ENCODE results near the gene HOXC5. TPM values are rescaled to one million over a fixed set of nuclear protein-coding genes. Genes with fewer than 3 reads are reported as not detected.
"Not testable (repeated sequence)": the region's sequence is repeated elsewhere in the genome, so short reads cannot be mapped to it uniquely, and the experiment has no call there.

HOXC5 gene
- polyA plus RNA-seq, 3 donors: 0.14 to 2.0 (median 0.18) TPM

GRCh38 chr12:54071942-54072341, 39.1 kb downstream of the HOXC5 start:
- no peak overlapping the region for H3K27ac ChIP-seq (ENCODE audit: low read depth, low read length)
- 53 to 59% (median 57%) methylated on average over 1 of the region's 1 CpG for WGBS, 3 donors

GRCh38 chr12:54074308-54074707, 41.5 kb downstream of the HOXC5 start:
- WGBS, 3 donors: 79 to 85% (median 84%) methylated on average over 6 of the region's 6 CpGs
- no peak overlapping the region for H3K27ac ChIP-seq (ENCODE audit: low read depth, low read length)

- WGBS, 3 donors: 56 to 58% (median 57%) methylated on average over 6 of the region's 6 CpGs
- H3K27ac ChIP-seq (ENCODE audit: low read depth, low read length): no peak overlapping the region
Observed at GRCh38 chr12:54075409-54075808, 42.6 kb downstream of the HOXC5 start.

DNA sequence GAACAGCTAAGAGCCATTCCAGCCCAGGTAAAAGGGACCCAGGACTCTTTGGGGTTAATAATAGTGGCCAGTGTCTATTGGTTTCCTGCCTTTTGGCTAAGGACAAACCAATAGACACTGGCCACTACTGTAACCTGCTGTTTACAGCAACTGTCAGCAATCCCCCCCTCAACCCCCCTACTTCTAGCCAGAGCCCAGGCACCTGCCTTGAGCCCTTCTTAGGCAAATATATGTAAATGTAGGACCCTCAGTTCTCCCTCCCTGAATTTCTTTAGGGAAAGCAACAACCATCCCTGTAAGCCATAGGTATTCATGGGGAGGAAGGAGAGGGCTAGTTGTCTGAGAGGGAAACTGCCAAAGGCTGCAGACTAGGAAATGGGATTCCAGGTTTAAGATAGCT, 43.1 kb downstream of the HOXC5 start:
- no peak overlapping the region for H3K27ac ChIP-seq (ENCODE audit: low read depth, low read length)

DNA sequence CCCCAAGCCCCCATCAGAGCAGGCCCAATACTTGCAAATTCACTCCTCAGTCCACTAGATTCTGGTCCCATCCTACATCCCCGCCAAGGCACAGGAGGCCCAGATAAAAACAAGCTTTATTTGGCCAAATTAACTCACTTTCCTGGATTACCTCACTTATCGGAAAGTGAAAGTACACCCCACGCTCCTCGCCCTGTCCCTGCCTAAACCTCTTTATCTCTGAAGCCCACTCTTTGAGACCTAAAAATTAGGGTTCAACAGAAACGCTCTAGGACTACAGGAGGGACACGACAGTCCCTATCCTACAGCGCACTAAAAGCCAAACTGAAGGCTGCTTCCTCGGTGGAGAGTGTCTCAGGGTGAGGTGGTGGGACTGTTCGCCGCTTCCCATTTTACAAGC, 45.0 kb downstream of the HOXC5 start:
- H3K27ac ChIP-seq (ENCODE audit: low read depth, low read length): not testable (repeated sequence)
- WGBS, 3 donors: 58 to 80% (median 63%) methylated on average over 10 of the region's 10 CpGs

DNA sequence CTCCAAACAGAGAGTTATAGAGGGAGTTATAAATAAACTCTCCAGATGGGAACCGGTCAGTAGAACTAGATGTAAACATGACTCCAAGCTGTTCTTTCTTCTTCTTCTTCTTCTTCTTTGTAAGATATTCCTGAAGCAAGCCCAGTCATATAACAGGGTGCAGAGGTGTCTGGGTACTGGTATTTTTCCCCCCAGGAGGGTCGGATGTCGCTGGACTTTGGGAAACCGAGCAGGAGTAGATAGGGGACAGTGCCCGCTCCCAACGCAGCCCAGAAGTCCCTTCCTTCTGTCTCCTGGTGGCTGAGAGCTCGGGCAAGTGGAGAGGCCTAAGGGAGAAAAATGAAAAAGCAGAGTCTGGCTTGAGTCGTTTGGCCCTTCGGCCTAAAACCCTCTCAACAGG, 46.3 kb downstream of the HOXC5 start:
- 40 to 66% (median 57%) methylated on average over 9 of the region's 9 CpGs for WGBS, 3 donors
- H3K27ac ChIP-seq (ENCODE audit: low read depth, low read length): not testable (repeated sequence)

DNA sequence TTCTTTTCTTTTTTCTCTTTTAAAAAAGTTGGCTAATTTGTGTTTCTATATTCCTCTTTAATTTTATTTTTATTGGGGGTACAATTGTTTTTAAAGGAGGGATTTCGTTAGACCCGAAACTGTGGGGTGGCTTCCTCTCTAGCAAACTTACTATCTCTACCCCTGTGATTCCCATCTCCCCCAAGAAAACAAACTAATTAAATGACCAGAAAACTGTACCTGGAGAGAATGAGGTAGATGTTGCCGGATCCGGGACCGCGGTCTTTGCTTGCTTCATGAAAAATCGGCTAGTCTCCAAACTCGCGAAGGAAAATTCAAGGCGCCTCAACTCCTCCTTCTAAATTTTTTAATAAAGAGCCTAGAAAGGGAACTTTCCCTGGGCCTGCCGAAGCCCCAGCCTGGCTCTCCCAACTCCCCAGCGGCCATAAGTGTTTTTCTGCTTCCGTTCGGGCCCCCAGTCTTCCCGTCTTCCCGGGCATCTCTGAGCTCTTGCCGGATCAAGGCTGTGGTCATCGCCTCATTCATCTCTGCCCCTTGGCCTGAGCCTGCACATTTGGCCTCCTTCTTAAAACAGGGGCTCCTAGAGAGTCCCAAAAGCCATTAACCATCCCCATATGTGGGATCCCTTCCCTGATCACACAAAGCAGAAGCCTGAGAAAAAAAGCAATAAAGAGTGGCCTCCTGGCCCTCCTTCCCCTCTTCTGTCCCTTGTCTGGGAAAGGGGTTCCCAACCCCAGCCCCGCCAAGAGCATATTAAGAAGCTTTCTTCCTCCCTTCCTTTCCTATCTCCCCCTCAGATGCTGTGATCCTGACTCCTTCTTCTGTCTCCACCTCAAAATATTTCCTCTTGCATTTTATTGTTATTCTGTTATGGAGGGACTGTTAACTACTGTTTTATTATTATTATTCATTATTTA, 47.4 kb downstream of the HOXC5 start:
- H3K27ac ChIP-seq (ENCODE audit: low read depth, low read length): peak overlapping the region; percentile 75
- 55 to 84% (median 60%) methylated on average over 19 of the region's 19 CpGs for WGBS, 3 donors

DNA sequence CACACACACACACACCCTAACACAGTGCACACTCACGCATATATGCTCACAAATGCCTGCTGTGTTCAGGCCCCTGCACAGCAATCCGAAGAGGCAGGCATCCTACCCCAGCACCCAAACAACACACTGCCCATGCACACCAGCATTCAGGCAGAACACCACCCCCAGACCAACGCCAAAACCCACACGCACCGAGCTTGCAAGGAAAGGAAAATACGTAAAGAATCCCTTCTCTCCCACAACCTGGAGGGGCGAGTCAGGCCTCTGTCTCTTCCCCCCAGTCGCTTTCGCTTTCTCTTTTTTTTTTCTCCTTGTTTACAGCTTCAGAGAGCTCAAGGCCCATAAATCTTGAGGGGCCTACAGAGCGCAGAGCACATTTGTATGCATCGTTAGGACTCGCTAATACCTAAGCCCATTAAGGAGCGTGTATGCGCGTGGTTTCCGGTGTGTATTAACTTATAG, 48.2 kb downstream of the HOXC5 start:
- 7 to 61% (median 13%) methylated on average over 15 to 16 of the region's 16 CpGs for WGBS, 3 donors
- not testable (repeated sequence) for H3K27ac ChIP-seq (ENCODE audit: low read depth, low read length)

- WGBS, 3 donors: 7 to 58% (median 19%) methylated on average over 34 to 35 of the region's 35 CpGs
- not testable (repeated sequence) for H3K27ac ChIP-seq (ENCODE audit: low read depth, low read length)
Observed at GRCh38 chr12:54081581-54082396, 48.9 kb downstream of the HOXC5 start.

DNA sequence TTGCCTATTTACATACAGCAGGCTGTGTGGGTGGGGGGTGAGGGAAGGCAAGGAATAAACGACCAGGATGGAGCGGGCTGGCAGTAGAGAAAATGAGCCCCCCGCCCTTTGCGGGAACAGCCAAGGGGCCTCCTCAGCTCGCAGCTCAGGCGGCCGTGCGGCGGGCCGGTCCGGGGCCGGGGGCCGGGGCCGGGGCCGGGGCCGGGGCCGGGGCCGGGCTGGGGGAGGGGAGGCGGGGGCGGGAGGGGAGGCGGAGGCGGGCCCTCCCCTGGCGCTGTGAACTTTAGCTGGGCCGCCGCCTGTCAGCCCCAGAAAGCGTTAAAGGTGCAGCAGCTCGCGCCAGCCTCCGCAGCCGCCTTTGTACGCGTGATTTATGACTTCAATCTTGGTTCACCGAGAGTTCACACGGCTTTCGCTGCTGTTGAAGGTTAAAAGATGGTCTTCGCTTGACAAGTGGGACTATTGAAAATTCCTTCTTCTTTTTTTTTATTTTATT, 49.6 kb downstream of the HOXC5 start:
- H3K27ac ChIP-seq (ENCODE audit: low read depth, low read length): no peak overlapping the region
- WGBS, 3 donors: 2 to 5% (median 3%) methylated on average over 19 to 32 of the region's 36 CpGs

Other genes starting within 250 kb of the HOXC5 start
- gene HOXC13, start 94.2 kb upstream of the HOXC5 start, polyA plus RNA-seq: under 1 TPM in 2 of 3 donors, not detected in 1; 0.03 to 0.45 TPM
- under 1 TPM in 1 of 3 donors, not detected in 2; 0.02 TPM for gene HOXC12, start 78.1 kb upstream of the HOXC5 start, polyA plus RNA-seq
- not detected for gene HOXC11, start 59.9 kb upstream of the HOXC5 start, polyA plus RNA-seq
- gene HOTAIR, start 58.1 kb upstream of the HOXC5 start, polyA plus RNA-seq: not detected
- under 1 TPM in 2 of 3 donors, not detected in 1; 0.22 to 0.63 TPM for gene HOXC10, start 47.9 kb upstream of the HOXC5 start, polyA plus RNA-seq
- 1 to 10 TPM in 1 of 3 donors, under 1 TPM in 2; 0.28 to 1.0 (median 0.45) TPM for gene HOXC9, start 32.9 kb upstream of the HOXC5 start, polyA plus RNA-seq
- gene HOXC8, start 24.1 kb upstream of the HOXC5 start, polyA plus RNA-seq: under 1 TPM; 0.13 to 0.67 (median 0.33) TPM
- gene HOXC6, start 4.6 kb upstream of the HOXC5 start, polyA plus RNA-seq: 1 to 10 TPM in 1 of 3 donors, under 1 TPM in 2; 0.56 to 3.1 (median 0.95) TPM
- 1 to 10 TPM in 1 of 3 donors, under 1 TPM in 2; 0.18 to 5.6 (median 0.51) TPM for gene HOXC4, start 20.8 kb downstream of the HOXC5 start, polyA plus RNA-seq
- 10 to 100 TPM; 17.2 to 54.5 (median 38.0) TPM for gene SMUG1, start 155.9 kb downstream of the HOXC5 start, polyA plus RNA-seq
- 10 to 100 TPM in 1 of 3 donors, 1 to 10 TPM in 2; 5.6 to 12.4 (median 5.8) TPM for gene CBX5, start 247.1 kb downstream of the HOXC5 start, polyA plus RNA-seq
- gene HNRNPA1, start 247.7 kb downstream of the HOXC5 start, polyA plus RNA-seq: 1,000 to 10,000 TPM in 2 of 3 donors, 100 to 1,000 TPM in 1; 617 to 1,512 (median 1,057) TPM